ENCODE results near the gene SETDB2. TPM values are rescaled to one million over a fixed set of nuclear protein-coding genes. Genes with fewer than 3 reads are reported as not detected.
"Not testable (repeated sequence)": the region's sequence is repeated elsewhere in the genome, so short reads cannot be mapped to it uniquely, and the experiment has no call there.

SETDB2 gene
- total RNA-seq, 2 experiments from 2014 or later, result 14.2 to 15.1 TPM

GRCh38 chr13:49476529-49476928, 32.5 kb downstream of the SETDB2 start:
- Mint-ChIP-seq H3K27me3 (no peaks in the 10 kb centered on the region), H3K9me3 (ENCODE audit: low read depth) (no peaks in the 10 kb centered on the region), H3K27ac (no peak overlapping the region), H3K4me1 (peaks cover 3% of the 10 kb centered on the region), H3K36me3 (ENCODE audit: low read depth) (peaks cover 32% of the 10 kb centered on the region), H3K4me3 (no peak overlapping the region)
- DNase-seq (no peak), ATAC-seq (no peak)
- ChIA-PET POLR2A (no interaction called here), CTCF (no interaction called here)
- intact Hi-C loops (cut with DNase I, micrococcal nuclease), result no loop called here

- CTCF ChIA-PET, result interaction anchor here (1.0 to 1.5 kb wide), 3 partner anchors 12 to 37 kb away, joined by 3 to 7 read pairs (median 3); no protein-coding TSS in a partner anchor
- no peak for DNase-seq
- POLR2A ChIA-PET, result no interaction called here
- peaks cover 50% of the 10 kb centered on the region for H3K36me3 Mint-ChIP-seq (ENCODE audit: low read depth)
- H3K27ac Mint-ChIP-seq, result no peak overlapping the region
- H3K27me3 Mint-ChIP-seq, result no peaks in the 10 kb centered on the region
- no peak for ATAC-seq
- no peaks in the 10 kb centered on the region for H3K9me3 Mint-ChIP-seq (ENCODE audit: low read depth)
- H3K4me3 Mint-ChIP-seq, result no peak overlapping the region
- intact Hi-C loops (cut with DNase I, micrococcal nuclease), result no loop called here
- no peaks in the 10 kb centered on the region for H3K4me1 Mint-ChIP-seq
Observed at GRCh38 chr13:49481788-49482187, 37.7 kb downstream of the SETDB2 start.

- Mint-ChIP-seq H3K4me3 (no peak overlapping the region), H3K36me3 (ENCODE audit: low read depth) (peaks cover 33% of the 10 kb centered on the region), H3K27ac (no peak overlapping the region), H3K4me1 (no peaks in the 10 kb centered on the region), H3K27me3 (no peaks in the 10 kb centered on the region), H3K9me3 (ENCODE audit: low read depth) (no peaks in the 10 kb centered on the region)
- DNase-seq, result no peak
- ATAC-seq, result no peak
- intact Hi-C loops (cut with DNase I, micrococcal nuclease), result no loop called here
- POLR2A ChIA-PET, result no interaction called here
- CTCF ChIA-PET, result no interaction called here
Observed at GRCh38 chr13:49488563-49488962, 44.5 kb downstream of the SETDB2 start.

- no peaks in the 10 kb centered on the region for H3K9me3 Mint-ChIP-seq (ENCODE audit: low read depth)
- H3K27ac Mint-ChIP-seq, result peak overlapping the region; percentile 52
- H3K36me3 Mint-ChIP-seq (ENCODE audit: low read depth), result peaks cover 41% of the 10 kb centered on the region
- H3K4me3 Mint-ChIP-seq, result peak overlapping the region; percentile 88
- no peaks in the 10 kb centered on the region for H3K27me3 Mint-ChIP-seq
- H3K4me1 Mint-ChIP-seq, result peaks cover 38% of the 10 kb centered on the region
- ChIA-PET CTCF (interaction anchor here (1.3 to 1.7 kb wide), 3 partner anchors 10 to 24 kb away, joined by 3 to 7 read pairs (median 5); no protein-coding TSS in a partner anchor), POLR2A (interaction anchor here (0.7 kb wide), 1 partner anchor 248 kb away, joined by 5 read pairs; no protein-coding TSS in a partner anchor)
- no peak for ATAC-seq
- intact Hi-C loops (cut with DNase I, micrococcal nuclease), result loop anchor here (1.0 to 5.0 kb wide), 7 partner anchors 50 to 588 kb away; partner anchors contain the start of genes CAB39L (in 1 of the 2), EBPL (in 1 of the 2), KPNA3 (in 1 of the 2) and RCBTB1 (in 1 of the 2)
- no peak for DNase-seq
Observed at GRCh38 chr13:49494645-49495044, 50.6 kb downstream of the SETDB2 start.

- DNase-seq, result peak; percentile 95
- Mint-ChIP-seq H3K9me3 (ENCODE audit: low read depth) (no peaks in the 10 kb centered on the region), H3K4me3 (peak within 1 kb of the TSS; percentile 91), H3K27me3 (no peaks in the 10 kb centered on the region), H3K36me3 (ENCODE audit: low read depth) (peaks cover 54% of the 10 kb centered on the region), H3K27ac (peak within 1 kb of the TSS; percentile 99), H3K4me1 (peaks cover 49% of the 10 kb centered on the region)
- ChIA-PET CTCF (interaction anchor here (0.6 to 1.5 kb wide), 5 partner anchors 11 to 501 kb away, joined by 3 to 8 read pairs (median 5); partner anchors contain the start of genes CAB39L and SETDB2), POLR2A (interaction anchor here (0.5 to 2.0 kb wide), 8 partner anchors 9 to 440 kb away, joined by 3 to 30 read pairs (median 4); partner anchors contain the start of genes CAB39L, CDADC1, KPNA3 and RCBTB1)
- intact Hi-C loops (cut with DNase I, micrococcal nuclease), result loop anchor here (1.0 to 5.0 kb wide), 11 partner anchors 41 to 963 kb away; partner anchors contain the start of genes KPNA3 (in 2 of the 2), RCBTB1 (in 2 of the 2), CAB39L (in 1 of the 2) and EBPL (in 1 of the 2)
- ATAC-seq, result peak; percentile 81
Observed at GRCh38 chr13:49495783-49496762, 52.0 kb downstream of the SETDB2 start, which contains the start of gene PHF11. Gene PHF11 (plus strand): TSS chr13:49495953. CDS start chr13:49496002, 49 bp downstream.

- CTCF ChIA-PET, result interaction anchor here (0.6 kb wide), 1 partner anchor 10 kb away, joined by 3 read pairs; no protein-coding TSS in a partner anchor
- peaks cover 49% of the 10 kb centered on the region for H3K4me1 Mint-ChIP-seq
Observed at GRCh38 chr13:49496837-49497236, 52.8 kb downstream of the SETDB2 start.

GRCh38 chr13:49497272-49497671, 53.2 kb downstream of the SETDB2 start:
- Mint-ChIP-seq H3K36me3 (ENCODE audit: low read depth) (peaks cover 53% of the 10 kb centered on the region), H3K27me3 (no peaks in the 10 kb centered on the region), H3K27ac (peak overlapping the region; percentile 99), H3K4me3 (peak overlapping the region; percentile 91), H3K4me1 (peaks cover 49% of the 10 kb centered on the region), H3K9me3 (ENCODE audit: low read depth) (no peaks in the 10 kb centered on the region)
- POLR2A ChIA-PET, result interaction anchor here (0.8 kb wide), 1 partner anchor 439 kb away, joined by 4 read pairs; the partner anchor contains the start of gene SPRYD7
- DNase-seq, result peak; percentile 24
- intact Hi-C loops (cut with DNase I, micrococcal nuclease), result loop anchor here (2.0 to 5.0 kb wide), 4 partner anchors 42 to 964 kb away; partner anchors contain the start of genes RCBTB1 (in 1 of the 2) and RCBTB2 (in 1 of the 2)
- CTCF ChIA-PET, result no interaction called here
- ATAC-seq, result no peak

More at GRCh38 chr13:49496837-49497236, 52.8 kb downstream of the SETDB2 start:
- peak; percentile 28 for ATAC-seq
- H3K27ac Mint-ChIP-seq, result peak overlapping the region; percentile 99
- H3K9me3 Mint-ChIP-seq (ENCODE audit: low read depth); H3K27me3 Mint-ChIP-seq: not testable (repeated sequence)
- POLR2A ChIA-PET, result interaction anchor here (0.8 to 2.0 kb wide), 3 partner anchors 9 to 439 kb away, joined by 4 to 30 read pairs (median 15); partner anchors contain the start of genes CAB39L, SETDB2 and SPRYD7
- intact Hi-C loops (cut with DNase I, micrococcal nuclease), result loop anchor here (1.0 to 5.0 kb wide), 7 partner anchors 42 to 964 kb away; partner anchors contain the start of genes RCBTB1 (in 2 of the 2), CAB39L (in 1 of the 2), KPNA3 (in 1 of the 2) and RCBTB2 (in 1 of the 2)
- peaks cover 56% of the 10 kb centered on the region for H3K36me3 Mint-ChIP-seq (ENCODE audit: low read depth)
- peak; percentile 81 for DNase-seq
- H3K4me3 Mint-ChIP-seq, result peak overlapping the region; percentile 91

- ATAC-seq, result no peak
- Mint-ChIP-seq H3K9me3 (ENCODE audit: low read depth) (no peaks in the 10 kb centered on the region), H3K27ac (peak overlapping the region; percentile 99), H3K4me3 (no peak overlapping the region), H3K4me1 (peaks cover 51% of the 10 kb centered on the region), H3K36me3 (ENCODE audit: low read depth) (peaks cover 54% of the 10 kb centered on the region), H3K27me3 (no peaks in the 10 kb centered on the region)
- intact Hi-C loops (cut with DNase I, micrococcal nuclease), result loop anchor here (2.0 to 5.0 kb wide), 3 partner anchors 43 to 584 kb away; partner anchors contain the start of gene RCBTB1 (in 1 of the 2)
- DNase-seq, result no peak
- ChIA-PET POLR2A (no interaction called here), CTCF (no interaction called here)
Observed at GRCh38 chr13:49498206-49498605, 54.1 kb downstream of the SETDB2 start.

GRCh38 chr13:49499889-49500660, 56.0 kb downstream of the SETDB2 start:
- no peak for ATAC-seq
- Mint-ChIP-seq H3K27me3 (no peaks in the 10 kb centered on the region), H3K4me3 (no peak overlapping the region), H3K9me3 (ENCODE audit: low read depth) (no peaks in the 10 kb centered on the region), H3K27ac (peak overlapping the region; percentile 64), H3K4me1 (peaks cover 45% of the 10 kb centered on the region), H3K36me3 (ENCODE audit: low read depth) (peaks cover 63% of the 10 kb centered on the region)
- intact Hi-C loops (cut with DNase I, micrococcal nuclease), result loop anchor here (2.0 to 5.0 kb wide), 3 partner anchors 41 to 582 kb away; partner anchors contain the start of gene RCBTB1 (in 1 of the 2)
- POLR2A ChIA-PET, result interaction anchor here (1.0 to 1.1 kb wide), 2 partner anchors 55 to 56 kb away, joined by 3 read pairs; partner anchors contain the start of genes CAB39L and SETDB2
- CTCF ChIA-PET, result no interaction called here
- peak; percentile 13 for DNase-seq

GRCh38 chr13:49502954-49503353, 58.9 kb downstream of the SETDB2 start:
- Mint-ChIP-seq H3K27me3 (no peaks in the 10 kb centered on the region), H3K9me3 (ENCODE audit: low read depth) (no peaks in the 10 kb centered on the region), H3K4me3 (no peak overlapping the region), H3K36me3 (ENCODE audit: low read depth) (peaks cover 59% of the 10 kb centered on the region), H3K27ac (no peak overlapping the region), H3K4me1 (peaks cover 33% of the 10 kb centered on the region)
- ATAC-seq (no peak), DNase-seq (no peak)
- intact Hi-C loops (cut with DNase I, micrococcal nuclease), result no loop called here
- CTCF ChIA-PET, result no interaction called here
- POLR2A ChIA-PET, result no interaction called here
